GM19099 (cell line): ENCODE data around the gene HLA-DRA.

ENCODE experiments used
- POLR2A ChIP-seq: IDR thresholded peaks from 3 replicates; pipeline ENCODE4 v1.6.1; 2011; ENCODE audit warnings: low read depth; ENCODE audit not compliant: insufficient read length; ENCODE audit errors: extremely low read depth

HLA-DRA gene

GRCh38 chr6:32424589-32425300 is 14.9 kb upstream of the HLA-DRA start:
- TF ChIP-seq POLR2A = no peak

DNA sequence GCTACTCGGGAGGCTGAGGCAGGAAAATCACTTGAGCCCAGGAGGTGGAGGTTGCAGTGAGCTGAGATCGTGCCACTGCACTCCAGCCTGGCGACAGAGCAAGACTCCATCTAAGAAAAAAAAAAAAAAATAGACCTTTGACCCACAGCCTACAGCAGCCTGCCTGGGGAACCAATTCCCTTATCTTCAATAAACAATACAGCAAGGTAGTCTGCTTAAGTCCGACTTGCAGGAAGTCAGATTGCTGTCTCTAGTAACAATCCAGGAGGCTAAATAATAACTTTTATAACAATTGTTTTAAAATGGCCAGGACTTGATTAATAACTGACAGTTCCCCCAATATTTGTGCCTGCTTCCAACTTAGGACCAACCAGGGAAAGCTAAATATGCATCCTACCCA is 13.3 kb upstream of the HLA-DRA start:
- no peak for TF ChIP-seq POLR2A

DNA sequence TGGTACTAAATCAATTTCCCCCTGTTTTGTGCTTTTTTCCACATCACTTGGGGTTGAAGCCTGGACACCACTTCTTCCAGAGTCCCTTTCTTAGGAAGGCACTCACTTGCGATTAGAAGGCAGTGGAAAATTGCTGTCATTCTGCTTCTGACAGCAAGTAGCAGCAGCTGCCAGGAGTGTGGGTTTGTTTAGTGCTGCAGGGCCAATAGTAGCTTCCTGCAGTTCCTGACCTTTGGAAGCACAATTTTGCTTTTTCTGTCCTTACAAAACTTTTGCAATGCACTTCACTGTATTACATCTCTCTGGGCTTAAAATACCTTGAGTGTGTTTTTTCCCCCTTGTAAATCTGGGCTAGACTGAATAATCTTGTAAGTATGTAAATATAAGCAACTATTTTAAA is 12.5 kb upstream of the HLA-DRA start:
- no peak for TF ChIP-seq POLR2A

DNA sequence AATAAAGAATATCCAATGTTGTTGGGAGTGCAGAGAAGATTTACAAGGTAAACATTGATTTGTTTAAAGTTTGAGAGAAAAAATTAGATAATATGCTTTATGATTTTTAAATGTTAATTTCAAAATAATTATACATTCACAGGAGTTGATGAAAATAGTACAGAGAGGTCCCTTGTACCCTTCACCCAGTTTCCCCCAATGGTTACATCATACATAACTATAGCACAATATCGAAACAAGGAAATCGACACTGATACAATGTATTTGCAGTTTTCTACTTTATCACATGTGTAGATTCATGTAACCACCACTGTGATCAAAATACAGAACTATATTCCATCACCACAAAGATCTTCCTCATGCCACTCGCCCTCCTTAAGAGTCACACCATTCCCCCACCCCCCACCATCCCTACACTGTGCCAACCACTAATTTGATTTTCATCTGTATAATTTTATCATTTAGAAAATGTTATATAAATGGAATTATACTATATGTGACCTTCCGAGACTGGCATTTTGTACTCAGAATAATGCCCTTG is 11.7 kb upstream of the HLA-DRA start:
- no peak for TF ChIP-seq POLR2A

GRCh38 chr6:32430179-32430578 is 9.5 kb upstream of the HLA-DRA start:
- TF ChIP-seq POLR2A = no peak

GRCh38 chr6:32431142-32431541 is 8.5 kb upstream of the HLA-DRA start:
- no peak for TF ChIP-seq POLR2A

DNA sequence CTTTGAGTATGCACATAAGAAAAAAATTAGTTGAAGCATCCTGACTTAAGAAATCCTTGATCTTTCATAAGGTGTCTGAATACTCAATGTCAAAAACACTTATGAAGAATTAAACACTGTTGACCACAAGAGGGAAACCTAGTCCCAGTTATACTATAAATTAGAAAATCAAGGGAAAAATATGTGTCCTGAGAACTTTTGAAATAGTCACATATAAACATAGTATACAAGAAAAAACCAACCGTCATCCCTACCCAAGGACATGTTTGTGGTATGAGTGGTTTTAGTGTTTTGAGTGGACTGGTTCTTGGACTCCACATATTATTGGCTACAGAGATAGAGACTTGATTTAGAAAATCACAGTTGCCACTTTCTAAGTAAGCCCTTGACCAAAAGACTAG is 7.6 kb upstream of the HLA-DRA start:
- no peak for TF ChIP-seq POLR2A

GRCh38 chr6:32436186-32436585 is 3.5 kb upstream of the HLA-DRA start:
- no peak for TF ChIP-seq POLR2A

DNA sequence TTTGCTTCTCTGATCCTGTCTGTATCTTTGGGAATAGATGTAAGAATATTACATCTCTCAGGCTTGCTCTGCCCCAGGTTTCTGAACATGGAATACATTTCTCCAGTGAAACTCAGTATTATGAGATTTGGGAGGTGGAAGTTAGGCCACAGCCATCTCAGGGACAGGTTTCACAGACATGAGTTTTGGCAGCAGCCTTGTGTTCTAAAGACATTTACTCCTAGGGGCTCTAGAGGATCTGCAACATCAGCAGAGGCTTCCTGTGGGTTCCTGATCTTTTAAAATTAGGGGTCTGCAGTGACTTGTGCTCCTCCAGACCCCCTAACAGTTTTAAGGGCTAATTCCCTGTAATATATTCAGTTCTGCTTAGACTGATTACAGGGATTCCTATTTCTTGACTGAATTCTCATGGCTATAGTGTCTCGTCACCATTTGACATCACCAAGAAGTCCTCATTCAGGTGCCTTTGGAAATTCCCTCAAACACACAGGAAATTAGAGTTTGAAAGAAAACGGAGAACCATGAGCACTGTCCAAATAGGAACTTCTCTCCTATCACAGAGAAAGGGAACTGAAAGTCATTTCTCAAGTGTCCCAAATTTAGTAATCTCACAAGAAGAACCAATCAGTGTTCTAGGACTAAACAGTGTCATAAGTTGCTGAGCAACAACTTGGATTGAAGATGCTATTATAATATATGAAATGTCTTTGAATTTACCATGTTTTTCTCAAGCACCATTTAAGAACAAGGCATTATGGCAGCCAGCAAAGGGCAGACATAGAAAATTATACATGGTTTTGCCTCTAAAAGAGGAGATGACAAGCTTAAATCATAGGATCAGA is 2.5 kb upstream of the HLA-DRA start:
- TF ChIP-seq POLR2A = no peak

- TF ChIP-seq POLR2A = no peak
These were observed 548 bp upstream of the HLA-DRA start for GRCh38 chr6:32439139-32439538.

- no peak for TF ChIP-seq POLR2A
These were observed 2.6 kb downstream of the HLA-DRA start for GRCh38 chr6:32442243-32442667.

- TF ChIP-seq POLR2A = peak; percentile 46
These were observed 3.4 kb downstream of the HLA-DRA start for GRCh38 chr6:32442977-32443552.

- TF ChIP-seq POLR2A = no peak
These were observed 4.7 kb downstream of the HLA-DRA start for GRCh38 chr6:32444433-32444832.

DNA sequence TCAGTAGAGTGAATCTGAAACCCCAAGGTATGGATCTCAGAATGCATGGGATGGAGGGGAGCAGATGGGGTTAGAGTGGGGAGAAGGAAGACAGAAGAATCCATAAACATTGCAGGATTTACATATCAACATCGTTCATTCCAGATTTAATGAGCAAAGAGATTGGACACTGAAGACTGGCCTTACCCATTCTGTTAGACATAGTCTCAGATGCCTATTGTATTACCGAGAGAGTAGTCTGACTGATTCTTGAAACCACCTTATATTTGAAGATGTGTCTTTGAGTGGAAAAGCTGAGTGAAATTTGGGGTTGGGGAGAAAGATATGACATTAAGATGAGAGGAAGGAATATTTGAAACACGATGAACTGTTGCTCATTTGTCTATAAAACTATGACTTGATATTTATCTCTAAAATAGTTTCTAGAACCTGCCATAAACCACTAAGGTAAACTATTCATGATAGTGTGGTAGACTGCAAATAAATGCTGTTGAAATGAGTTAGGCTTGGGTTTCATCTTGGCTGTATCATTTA is 5.7 kb downstream of the HLA-DRA start:
- peak; percentile 52 for TF ChIP-seq POLR2A

GRCh38 chr6:32447932-32448331 is 8.2 kb downstream of the HLA-DRA start:
- TF ChIP-seq POLR2A = no peak
